HepG2 (cell line): Measurements from ENCODE around the gene PSMB1. TPM values are rescaled to one million over a fixed set of nuclear protein-coding genes. Genes with fewer than 3 reads are reported as not detected.

Experiments
- BCL6 ChIP-seq: IDR thresholded peaks from 2 replicates; pipeline ENCODE4 v1.6.1; 2016; ENCODE audit warnings: missing genetic modification reagents, missing compliant biosample characterization
- BORCS8-MEF2B ChIP-seq: sonication (generic); formaldehyde crosslinking; IDR thresholded peaks from 2 replicates; pipeline ENCODE4 v1.8.0; 2022; ENCODE audit warnings: mild to moderate bottlenecking, missing genetic modification reagents
- E2F2 ChIP-seq: sonication (generic); formaldehyde crosslinking; IDR thresholded peaks from 2 replicates; pipeline ENCODE4 v1.4.0; 2020; ENCODE audit warnings: missing genetic modification reagents, borderline replicate concordance
- FOXJ3 ChIP-seq: sonication (generic); formaldehyde crosslinking; IDR thresholded peaks from 2 replicates; pipeline ENCODE4 v1.4.0; 2020; ENCODE audit warnings: missing genetic modification reagents, mild to moderate bottlenecking, borderline replicate concordance
- KLF12 ChIP-seq: sonication (generic); formaldehyde crosslinking; IDR thresholded peaks from 2 replicates; pipeline ENCODE4 v1.4.0; 2020; ENCODE audit warnings: missing genetic modification reagents, borderline replicate concordance
- MED8 ChIP-seq: sonication (generic); formaldehyde crosslinking; IDR thresholded peaks from 2 replicates; pipeline ENCODE4 v1.8.1; 2023; ENCODE audit warnings: mild to moderate bottlenecking, missing genetic modification reagents; ENCODE audit not compliant: insufficient replicate concordance
- NR2F2 ChIP-seq: IDR thresholded peaks from 2 replicates; pipeline ENCODE4 v1.6.1; 2012; ENCODE audit warnings: low read depth, inconsistent platforms, borderline replicate concordance
- PRDM4 ChIP-seq: sonication (generic); formaldehyde crosslinking; IDR thresholded peaks from 2 replicates; pipeline ENCODE4 v1.9.0; 2021; ENCODE audit warnings: missing genetic modification reagents, borderline replicate concordance
- RFXANK ChIP-seq: IDR thresholded peaks from 2 replicates; pipeline ENCODE4 v1.6.1; 2016
- SALL1 ChIP-seq: sonication (generic); formaldehyde crosslinking; IDR thresholded peaks from 2 replicates; pipeline ENCODE4 v1.8.0; 2022; ENCODE audit warnings: mild to moderate bottlenecking, missing genetic modification reagents
- SNAI1 ChIP-seq: sonication (generic); formaldehyde crosslinking; IDR thresholded peaks from 2 replicates; pipeline ENCODE4 v1.5.0; 2020; ENCODE audit warnings: mild to moderate bottlenecking, missing genetic modification reagents, borderline replicate concordance
- SRF ChIP-seq: IDR thresholded peaks from 2 replicates; pipeline ENCODE4 v1.6.1; 2011; ENCODE audit warnings: mild to moderate bottlenecking, low read depth, low read length, moderate library complexity
- TMF1 ChIP-seq: sonication (generic); formaldehyde crosslinking; IDR thresholded peaks from 2 replicates; pipeline ENCODE4 v1.8.1; 2022; ENCODE audit warnings: low read depth, missing genetic modification reagents
- ZBTB49 ChIP-seq: sonication (generic); formaldehyde crosslinking; IDR thresholded peaks from 2 replicates; pipeline ENCODE4 v1.4.0; 2020; ENCODE audit warnings: missing genetic modification reagents, borderline replicate concordance
- ZFP82 ChIP-seq: sonication (generic); formaldehyde crosslinking; IDR thresholded peaks from 2 replicates; pipeline ENCODE4 v1.5.1; 2020; ENCODE audit warnings: mild to moderate bottlenecking, missing genetic modification reagents, borderline replicate concordance
- ZNF251 ChIP-seq: sonication (generic); formaldehyde crosslinking; IDR thresholded peaks from 2 replicates; pipeline ENCODE4 v1.9.0; 2021; ENCODE audit warnings: mild to moderate bottlenecking, missing genetic modification reagents
- ZNF282 ChIP-seq: fragments of 450-650 bp; IDR thresholded peaks from 2 replicates; pipeline ENCODE4 v1.6.1; 2018; ENCODE audit not compliant: partially characterized antibody
- ZNF382 ChIP-seq: sonication (generic); formaldehyde crosslinking; IDR thresholded peaks from 2 replicates; pipeline ENCODE4 v1.5.0; 2020; ENCODE audit warnings: missing genetic modification reagents, mild to moderate bottlenecking, borderline replicate concordance
- ZNF441 ChIP-seq: sonication (generic); formaldehyde crosslinking; IDR thresholded peaks from 2 replicates; pipeline ENCODE4 v1.7.0; 2021; ENCODE audit warnings: missing genetic modification reagents, borderline replicate concordance
- ZNF574 ChIP-seq: sonication (generic); formaldehyde crosslinking; IDR thresholded peaks from 2 replicates; pipeline ENCODE4 v1.4.0; 2020; ENCODE audit warnings: missing genetic modification reagents
- ZNF883 ChIP-seq: sonication (generic); formaldehyde crosslinking; IDR thresholded peaks from 2 replicates; pipeline ENCODE4 v1.5.1; 2020; ENCODE audit warnings: mild to moderate bottlenecking, missing genetic modification reagents; ENCODE audit errors: not compliant biosample characterization
- polyA plus RNA-seq, 8 experiments: library from polyadenylated mRNA; depleted of rRNA in 3 of 8; stranded (reverse) in 7 of 8; unstranded in 1 of 8; fragments of >200 nt; fragmentation: Illumina TruSeq in 4 of 8; extraction: Trizol in 4 of 8; gene quantifications; 2 replicates each; pipeline versions ENCODE4 v1.2.1 to v1.2.3, GENCODE V29; 2011 to 2016; ENCODE audit warnings: low read depth in 4 of 8, missing spikeins in 1 of 8, mixed read lengths in 1 of 8; ENCODE audit not compliant: insufficient read depth in 1 of 8
- total RNA-seq, 5 experiments: library from RNA; depleted of rRNA; stranded (reverse); fragments of >200 nt; fragmentation: Illumina TruSeq; extraction: Trizol; gene quantifications; 2 replicates each; pipeline ENCODE4 v1.2.3, GENCODE V29; 2016; ENCODE audit warnings: low read depth in 1 of 5

Gene PSMB1
- total and polyA plus RNA-seq, 2 of the 13 experiments (the other 11 are each of a cell fraction or from before 2014, with no cell fraction given): 528 to 592 TPM

GRCh38 chr6:170584181-170584953, 31.3 kb upstream of the PSMB1 start, which contains the start of gene PDCD2 (continued):
- TF ChIP-seq ZNF382 (CRISPR knock-in tag) (no peak), NR2F2 (peak; percentile 19; the same call in 1 of the 2 replicates), BORCS8-MEF2B (CRISPR knock-in tag) (peak; percentile 89), ZNF883 (CRISPR knock-in tag) (peak; percentile 74), SNAI1 (CRISPR knock-in tag) (no peak), FOXJ3 (CRISPR knock-in tag) (peak; percentile 42; the same call in 1 of the 2 replicates), ZNF441 (CRISPR knock-in tag) (peak; percentile 89), MED8 (CRISPR knock-in tag) (peak; percentile 42), E2F2 (CRISPR knock-in tag) (0 out of 2 replicates have a peak, but pooled peaks have one; percentile 15), ZNF282 (no peak), ZNF251 (CRISPR knock-in tag) (no peak), ZBTB49 (no peak), TMF1 (CRISPR knock-in tag) (peak; percentile 92), RFXANK (CRISPR knock-in tag) (no peak; the same call in 1 of the 2 replicates), ZFP82 (CRISPR knock-in tag) (0 out of 2 replicates have a peak, but pooled peaks have one; percentile 34), BCL6 (CRISPR knock-in tag) (no peak), SRF (no peak), KLF12 (peak; percentile 90), SALL1 (CRISPR knock-in tag) (peak; percentile 87), PRDM4 (CRISPR knock-in tag) (peak; percentile 82; the same call in 1 of the 2 replicates), ZNF574 (CRISPR knock-in tag) (peak; percentile 97)
